Body of pancreas (tissue), 4 donors: ENCODE results near the gene MYO5C.
"Not testable (repeated sequence)": the region's sequence is repeated elsewhere in the genome, so short reads cannot be mapped to it uniquely, and the experiment has no call there.

Source experiments
- CTCF ChIP-seq, 7 experiments: fragments of 450-650 bp in 4 of 7; fragments of 200-600 bp in 3 of 7; sonication (generic) in 3 of 7; IDR thresholded peaks; one replicate each; pipeline ENCODE4 v1.5.1; 2016 to 2019; ENCODE audit warnings: antibody characterized with exemption in 7 of 7
- POLR2A ChIP-seq, 3 donors: fragments of 450-650 bp; IDR thresholded peaks; one replicate each; pipeline ENCODE4 v1.6.1; 2016; ENCODE audit warnings: antibody characterized with exemption in 3 of 3, mild to moderate bottlenecking in 2 of 3

GRCh38 chr15:52285941-52286340 is 9.7 kb downstream of the MYO5C start:
- not testable (repeated sequence) for TF ChIP-seq POLR2A, CTCF (IDR thresholded peaks at IDR 0.05)
